GM19455 (cell line): ENCODE results near the gene RNF214.
"Not testable (repeated sequence)": the region's sequence is repeated elsewhere in the genome, so short reads cannot be mapped to it uniquely, and the experiment has no call there.

Experiments used
- ATAC-seq: cut with Tn5 transposase; IDR thresholded peaks from one replicate; pipeline ENCODE4 v1.9.1; 2021; ENCODE audit not compliant: unreplicated experiment

The RNF214 gene

DNA sequence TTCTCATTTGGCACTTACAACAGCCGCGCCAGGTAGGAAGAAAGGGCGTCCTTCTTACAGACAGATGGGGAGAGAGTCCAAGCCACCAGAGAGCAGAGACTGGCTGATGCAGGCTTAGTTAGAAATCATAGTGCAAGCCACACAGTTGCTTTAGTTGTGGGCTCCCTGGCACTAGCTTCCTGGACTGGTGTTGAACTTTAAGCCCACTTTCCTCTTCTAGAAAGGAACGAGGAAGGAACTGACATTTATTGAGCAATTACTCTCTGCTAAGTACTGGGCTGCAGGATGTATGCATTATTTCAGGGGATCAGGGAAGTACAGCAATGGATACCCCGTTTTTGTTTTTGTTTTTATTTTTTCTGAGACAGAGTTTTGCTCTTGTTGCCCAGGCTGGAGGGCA lies 80.6 kb downstream of the RNF214 start:
- ATAC-seq: no peak

DNA sequence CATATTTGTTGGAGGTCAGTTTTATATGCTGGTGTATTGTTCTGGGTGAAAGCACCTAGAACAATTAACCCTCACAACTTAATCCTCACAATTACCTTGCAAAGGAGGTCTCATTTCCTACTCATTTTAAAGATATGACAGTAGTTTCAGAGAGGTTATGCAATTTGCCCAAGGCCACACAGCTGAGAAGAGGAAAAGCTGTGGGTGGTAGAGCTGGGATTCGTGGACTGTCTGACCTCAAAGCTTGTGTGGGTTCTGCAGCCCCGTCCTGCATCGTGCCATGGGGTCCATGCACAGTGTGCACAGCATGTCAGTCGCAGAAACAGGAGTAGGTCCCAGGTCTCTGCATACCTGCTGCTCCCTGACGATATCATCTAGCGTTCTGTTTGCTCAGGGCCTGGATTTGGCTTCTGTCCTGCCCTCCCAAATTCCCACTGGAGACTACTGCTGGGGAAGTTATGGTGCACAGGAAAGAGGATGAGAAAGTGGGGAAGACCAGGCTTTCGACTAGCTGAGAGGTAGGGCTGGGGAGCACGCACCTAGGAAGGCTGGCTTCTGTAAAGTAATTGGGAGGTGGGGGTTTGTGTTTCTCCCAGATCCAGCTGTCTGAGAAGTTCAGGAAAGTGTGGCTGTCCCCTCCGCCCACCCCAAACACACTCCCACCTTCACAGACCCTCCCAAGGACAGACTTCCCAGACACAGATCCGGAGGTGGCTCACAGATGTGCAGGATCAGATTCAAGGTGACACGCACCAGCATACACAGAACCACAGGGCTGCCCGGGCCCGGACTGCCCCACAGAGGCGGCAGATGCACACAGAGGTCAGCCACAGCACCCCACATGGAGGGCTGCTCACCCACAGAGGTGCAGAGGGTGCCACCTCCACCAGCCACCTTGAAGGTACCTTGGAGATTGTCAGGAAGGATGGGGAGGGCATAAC lies 81.6 kb downstream of the RNF214 start:
- no peak for ATAC-seq

GRCh38 chr11:117314840-117315239 lies 82.4 kb downstream of the RNF214 start:
- no peak for ATAC-seq

- no peak for ATAC-seq
Measured at GRCh38 chr11:117315285-117316196, 83.1 kb downstream of the RNF214 start.

DNA sequence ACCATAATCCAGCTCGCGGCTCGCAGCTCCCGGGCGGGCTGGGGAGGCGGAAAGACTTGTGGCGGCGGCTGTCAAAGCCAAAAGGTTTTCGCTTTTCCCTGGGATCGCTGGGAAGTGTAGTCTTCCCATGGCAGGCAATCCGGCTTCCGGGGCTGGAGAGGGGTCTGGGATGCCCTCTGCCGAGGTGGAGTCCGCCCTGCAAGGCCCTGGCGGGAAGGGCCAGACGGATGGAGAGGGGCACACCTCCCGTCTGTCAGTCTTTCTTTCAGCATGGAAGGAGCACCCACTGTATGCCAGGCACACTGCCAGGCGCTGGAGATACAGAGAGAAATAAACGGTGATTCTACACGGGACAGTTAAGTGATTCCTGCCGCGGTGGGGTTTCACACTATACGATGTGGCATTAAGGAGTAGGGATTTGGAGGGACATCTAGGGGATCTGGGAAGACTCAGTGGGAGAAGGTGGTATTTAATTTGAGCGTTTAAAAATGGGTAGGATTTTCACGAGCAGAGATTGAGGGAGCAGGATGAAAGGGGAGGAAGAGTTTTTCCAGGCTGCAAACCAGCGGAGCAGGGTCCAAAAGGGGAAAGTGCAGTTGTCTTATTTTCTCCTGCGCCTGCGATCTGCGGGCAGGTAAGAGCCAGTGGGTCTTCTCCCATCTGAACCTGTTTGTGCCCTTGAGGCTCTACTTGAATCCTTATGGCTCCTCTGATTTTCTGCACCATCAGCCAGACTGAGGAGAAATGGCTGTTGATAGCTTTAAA lies 83.9 kb downstream of the RNF214 start, which contains the start of gene BACE1:
Gene BACE1, minus strand, starts transcription at position 60 of the 765 bp plus-strand sequence. CDS start 461 bp downstream, outside the sequence.
- ATAC-seq: no peak

DNA sequence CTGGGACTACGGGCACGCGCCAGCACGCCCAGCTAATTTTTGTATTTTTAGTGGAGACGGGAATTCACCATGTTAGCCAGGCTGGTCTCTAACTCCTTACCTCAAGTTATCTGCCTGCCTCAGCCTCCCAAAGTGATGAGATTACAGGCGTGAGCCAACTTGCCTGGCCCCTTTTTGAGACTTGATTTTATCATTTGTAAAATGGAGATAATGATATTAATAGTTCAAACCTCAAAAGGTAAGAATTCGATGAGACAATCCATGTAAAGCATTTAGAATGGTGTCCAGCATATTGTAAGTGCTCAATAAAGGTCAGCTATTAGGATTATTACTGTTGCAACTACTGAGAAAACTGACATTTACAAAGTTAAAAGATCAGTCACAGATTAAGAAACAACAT lies 86.3 kb downstream of the RNF214 start:
- ATAC-seq: no peak

- no peak for ATAC-seq
Measured at GRCh38 chr11:117319214-117319840, 86.9 kb downstream of the RNF214 start.

GRCh38 chr11:117327255-117327566 lies 94.7 kb downstream of the RNF214 start:
- ATAC-seq: not testable (repeated sequence)

GRCh38 chr11:117327567-117328374 lies 95.3 kb downstream of the RNF214 start, which contains the start of gene CEP164:
Gene CEP164 (plus strand): TSS chr11:117327854. CDS start chr11:117338587, 10,733 bp downstream.
- ATAC-seq: peak; percentile 94

- peak; percentile 9 for ATAC-seq
Measured at GRCh38 chr11:117328375-117329010, 96.0 kb downstream of the RNF214 start.

DNA sequence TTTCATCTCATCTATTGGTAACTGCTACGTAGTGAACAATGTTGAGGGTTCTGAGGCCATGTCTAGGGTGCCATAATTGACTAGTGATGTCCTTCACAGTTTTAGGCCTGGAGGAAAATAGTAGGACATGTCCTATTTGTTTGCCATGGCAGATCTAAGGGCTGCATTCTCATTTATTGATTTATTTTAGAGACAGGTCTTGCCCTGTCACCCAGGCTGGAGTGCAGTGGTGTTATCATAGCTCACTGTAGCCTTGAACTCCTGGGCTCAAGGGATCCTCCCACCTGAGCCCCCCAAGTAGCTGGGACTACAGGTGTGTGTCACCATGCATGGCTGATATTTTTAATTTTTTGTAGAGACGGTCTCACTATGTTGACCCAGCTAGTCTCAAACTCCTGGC lies 100.4 kb downstream of the RNF214 start:
- ATAC-seq: no peak

- no peak for ATAC-seq
Measured at GRCh38 chr11:117333917-117334316, 101.4 kb downstream of the RNF214 start.

- no peak for ATAC-seq
Measured at GRCh38 chr11:117334896-117335295, 102.4 kb downstream of the RNF214 start.

GRCh38 chr11:117335399-117335798 lies 102.9 kb downstream of the RNF214 start:
- no peak for ATAC-seq
